HG03045 (cell line): ENCODE measurements around the gene TBC1D16.

Experiments
- ATAC-seq: cut with Tn5 transposase; IDR thresholded peaks from one replicate; pipeline ENCODE4 v1.9.1; 2021; ENCODE audit warnings: mild to moderate bottlenecking, moderate library complexity; ENCODE audit not compliant: unreplicated experiment

The TBC1D16 gene

DNA sequence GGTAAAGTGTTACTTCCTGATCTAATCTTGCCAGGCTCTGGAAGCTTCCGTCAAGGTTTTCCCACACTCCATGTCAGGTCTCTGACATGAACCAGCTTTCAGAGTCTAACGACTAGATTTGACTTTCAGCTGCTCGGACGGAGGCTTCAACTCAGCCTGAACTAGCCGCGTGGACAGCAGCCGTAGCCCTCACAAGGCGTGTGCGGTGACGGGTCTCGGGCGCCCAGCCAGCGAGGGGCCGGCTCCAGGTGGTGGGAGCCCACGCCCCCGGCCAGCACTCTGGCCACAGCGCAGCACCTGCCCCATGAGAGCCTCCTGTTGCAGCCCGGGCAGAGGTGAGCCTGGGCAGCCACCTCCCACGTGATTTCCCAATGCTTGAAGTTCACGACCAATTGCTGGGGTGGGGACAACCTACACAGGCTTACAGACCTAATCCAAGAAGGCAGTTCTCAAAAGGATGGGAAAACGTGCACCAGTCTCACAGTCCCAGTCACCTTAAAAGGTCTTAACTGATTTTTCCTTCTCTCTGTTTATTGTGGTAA lies 45.5 kb downstream of the TBC1D16 start:
- ATAC-seq = no peak

DNA sequence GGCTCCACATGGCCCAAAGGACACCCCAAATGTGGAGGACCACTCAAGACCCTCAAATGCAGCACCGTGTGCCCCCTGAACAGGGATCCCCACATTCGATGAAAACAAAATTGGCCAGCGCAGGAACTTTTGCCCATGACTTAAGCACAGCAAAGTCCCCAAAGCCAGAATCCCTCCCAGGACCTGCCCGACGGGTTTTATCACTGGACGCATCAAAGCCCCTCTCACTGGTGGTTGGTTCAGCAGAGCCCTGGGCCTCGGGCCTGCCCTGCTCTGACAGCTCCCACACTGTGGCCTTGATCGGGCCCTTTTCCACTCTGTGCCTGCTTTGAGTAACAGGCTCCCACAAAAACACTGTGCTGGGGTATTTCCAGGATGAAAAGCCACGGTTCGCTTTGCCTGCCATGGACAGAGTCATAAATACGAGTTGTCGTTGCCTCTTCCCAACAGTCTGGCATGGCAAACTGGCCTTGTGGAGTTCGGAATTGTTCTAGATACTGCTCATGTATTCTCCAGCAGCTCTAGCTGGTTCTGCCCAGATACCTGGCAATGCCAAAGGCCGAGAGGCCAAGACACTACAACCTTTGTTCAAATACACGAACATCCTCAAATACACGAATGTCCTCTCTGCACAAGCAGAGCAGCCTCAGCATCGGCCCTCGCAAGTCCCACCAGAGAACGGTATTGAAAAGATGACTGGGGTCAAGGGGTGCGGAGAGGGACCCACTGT lies 46.4 kb downstream of the TBC1D16 start:
- no peak for ATAC-seq

DNA sequence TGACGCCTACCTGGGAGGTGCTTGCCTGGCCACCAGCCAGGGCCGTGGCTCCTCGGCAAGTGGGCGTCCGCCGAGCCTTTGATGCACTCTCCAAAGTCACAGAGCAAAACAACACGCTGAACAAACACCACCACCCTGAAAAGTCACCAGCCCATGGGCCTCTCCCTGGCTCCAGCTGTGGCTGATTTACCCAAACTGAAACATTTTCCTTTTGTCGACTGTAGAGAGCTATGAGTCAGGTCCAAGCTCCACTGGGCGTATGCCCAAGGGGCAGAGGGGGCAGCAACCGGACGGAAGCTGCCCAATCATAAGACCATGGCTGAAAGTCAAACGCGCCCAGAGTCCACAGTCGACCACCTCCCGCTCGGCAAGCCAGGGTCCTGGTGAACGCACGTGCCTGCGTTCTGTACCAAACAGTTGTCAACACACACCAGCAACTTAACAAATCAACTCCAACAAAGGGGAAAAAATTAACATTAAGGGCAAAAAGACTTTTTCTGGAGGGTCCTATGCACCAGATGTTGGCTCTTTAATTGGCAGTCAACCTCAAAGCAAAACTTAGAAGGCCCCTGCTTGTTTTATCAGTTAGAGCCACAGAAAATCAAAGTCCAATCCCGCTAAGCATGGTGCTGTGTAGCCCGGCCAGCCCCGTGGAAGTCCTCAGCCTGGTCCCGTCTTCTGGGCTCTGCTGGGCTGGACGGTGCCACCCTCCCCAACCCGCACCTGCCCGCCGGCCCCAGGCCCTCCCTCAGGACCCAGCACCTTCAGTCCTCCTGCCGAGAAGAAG lies 47.3 kb downstream of the TBC1D16 start:
- ATAC-seq = no peak

DNA sequence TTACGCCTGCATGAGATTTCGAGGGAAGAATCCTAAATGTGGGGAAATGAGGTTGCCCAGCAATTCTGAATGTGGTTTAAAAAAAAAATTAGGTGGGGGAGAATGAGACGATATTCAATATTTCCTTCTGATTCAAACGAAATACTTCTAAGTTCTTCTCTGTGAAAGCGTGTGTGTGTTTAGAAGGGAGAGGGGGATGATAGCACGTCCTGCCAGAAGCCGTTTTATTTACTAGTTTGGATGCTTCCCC lies 47.8 kb downstream of the TBC1D16 start:
- ATAC-seq = no peak

DNA sequence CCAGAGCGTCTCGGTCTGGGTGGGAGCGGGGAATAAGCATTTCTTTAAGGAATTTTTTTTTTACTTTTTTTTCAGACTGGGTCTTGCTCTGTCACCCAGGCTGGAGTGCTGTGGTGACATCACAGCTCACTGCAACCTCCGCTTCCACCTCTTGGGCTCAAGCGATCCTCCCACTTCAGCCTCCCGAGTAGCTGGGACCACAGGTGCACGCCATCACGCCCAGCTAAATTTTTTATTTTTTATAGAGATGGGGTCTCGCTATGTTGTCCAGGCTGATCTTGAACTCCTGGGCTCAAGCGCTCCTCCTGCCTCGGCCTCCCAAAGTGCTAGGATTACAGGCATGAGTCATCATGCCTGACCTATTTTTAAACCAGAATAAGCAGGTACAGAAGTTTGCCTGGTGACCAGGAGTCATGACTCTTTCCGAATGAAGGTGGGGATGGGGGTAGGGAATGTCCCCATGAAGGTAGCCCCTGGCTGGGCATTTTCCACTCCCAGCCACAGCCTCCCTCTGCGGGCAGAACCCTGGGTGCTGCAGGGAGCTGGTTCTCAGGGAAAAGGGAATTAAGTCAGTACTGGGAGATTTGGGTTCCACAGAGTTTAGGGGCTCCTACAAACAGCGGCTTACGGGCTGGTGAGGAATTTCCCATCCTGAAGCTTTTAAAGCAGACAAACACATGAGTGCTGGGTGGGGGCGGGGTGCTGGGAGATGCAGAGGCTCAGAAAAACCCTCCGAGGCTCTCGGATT lies 48.3 kb downstream of the TBC1D16 start:
- no peak for ATAC-seq

DNA sequence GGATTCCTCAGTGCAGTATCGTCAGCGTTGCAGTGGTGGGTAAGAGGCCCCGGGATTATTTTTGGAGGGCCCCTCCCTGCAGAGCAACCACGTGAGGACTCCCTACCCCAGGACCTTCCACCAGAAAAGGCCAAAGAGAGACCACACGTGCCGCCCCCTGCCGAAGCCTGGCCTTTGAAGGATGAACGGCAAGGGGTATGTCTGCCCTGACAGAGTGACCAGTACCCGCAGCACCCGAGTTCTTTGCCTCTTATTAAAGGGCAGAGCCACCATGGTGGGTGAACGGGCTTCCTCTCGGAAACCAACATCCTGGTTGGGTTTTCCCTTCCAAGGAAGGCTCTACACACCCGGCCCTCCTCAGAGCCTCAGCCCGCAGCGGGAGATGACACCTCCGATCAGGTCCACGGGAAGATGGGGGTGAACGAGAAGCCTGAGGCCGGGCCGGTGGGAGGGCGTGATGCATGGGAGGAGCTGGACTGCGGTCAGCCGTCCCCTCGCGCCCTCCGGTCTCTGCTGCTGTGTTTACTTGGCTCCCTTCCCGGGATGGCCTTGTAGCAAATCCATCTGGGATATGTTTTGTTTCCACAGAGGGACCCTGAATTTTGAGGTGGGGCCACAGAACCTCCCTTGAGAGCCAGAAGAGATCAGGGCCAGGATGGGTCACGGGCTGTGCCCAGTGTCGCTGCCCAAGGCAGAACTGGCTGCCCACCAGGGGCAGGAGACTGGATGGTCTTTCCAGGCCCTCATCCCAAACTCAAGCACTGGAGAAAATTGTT lies 49.1 kb downstream of the TBC1D16 start:
- no peak for ATAC-seq

DNA sequence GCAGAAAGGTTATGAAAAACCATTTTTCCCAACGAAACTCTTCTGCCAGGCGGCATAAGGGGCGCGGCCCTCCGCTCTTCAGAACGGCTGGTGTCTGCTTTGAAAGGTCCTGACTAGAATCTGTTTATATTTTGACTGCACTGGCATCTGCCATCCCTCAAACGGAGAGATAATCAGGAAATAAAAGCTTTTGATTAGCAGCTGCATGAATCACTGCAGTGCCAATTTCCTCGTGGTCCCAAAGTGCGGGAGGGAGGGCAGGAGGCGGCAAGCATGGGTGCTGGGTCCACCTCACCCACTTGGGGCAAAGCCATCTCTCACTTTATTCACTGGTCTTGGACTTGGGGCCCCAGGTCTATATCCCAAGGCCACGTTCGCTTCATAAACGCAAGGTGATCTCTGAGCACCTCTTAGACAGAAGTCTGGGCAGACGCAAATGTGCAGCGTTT lies 49.7 kb downstream of the TBC1D16 start:
- no peak for ATAC-seq

DNA sequence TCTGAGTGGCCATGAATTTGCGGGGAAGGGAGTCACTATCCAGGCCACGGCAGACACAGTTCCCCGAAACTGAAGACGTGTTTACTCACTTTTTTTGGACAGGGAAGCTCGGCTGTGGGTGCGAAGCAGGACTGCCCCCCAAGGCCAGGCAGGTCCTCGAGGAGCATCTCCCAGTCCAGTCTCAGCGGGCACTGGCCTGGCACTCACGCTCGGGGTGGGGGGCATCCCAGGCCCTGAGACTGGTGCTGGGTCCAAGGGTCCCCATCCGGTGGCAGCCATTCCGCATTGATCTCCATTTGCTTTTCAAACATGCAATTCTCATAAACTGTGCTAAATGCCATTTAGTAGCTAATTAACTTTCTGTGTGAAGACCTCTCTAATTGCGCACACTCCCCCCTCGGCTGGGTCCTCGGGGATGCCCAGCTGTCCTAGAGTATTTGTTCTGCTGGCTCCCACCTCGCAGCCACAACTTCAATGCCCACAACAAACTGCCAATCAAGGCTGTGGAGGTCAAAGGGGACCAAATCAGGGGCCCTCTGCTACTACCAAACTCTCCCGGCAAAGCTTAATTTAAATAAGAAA lies 50.2 kb downstream of the TBC1D16 start:
- ATAC-seq = no peak

DNA sequence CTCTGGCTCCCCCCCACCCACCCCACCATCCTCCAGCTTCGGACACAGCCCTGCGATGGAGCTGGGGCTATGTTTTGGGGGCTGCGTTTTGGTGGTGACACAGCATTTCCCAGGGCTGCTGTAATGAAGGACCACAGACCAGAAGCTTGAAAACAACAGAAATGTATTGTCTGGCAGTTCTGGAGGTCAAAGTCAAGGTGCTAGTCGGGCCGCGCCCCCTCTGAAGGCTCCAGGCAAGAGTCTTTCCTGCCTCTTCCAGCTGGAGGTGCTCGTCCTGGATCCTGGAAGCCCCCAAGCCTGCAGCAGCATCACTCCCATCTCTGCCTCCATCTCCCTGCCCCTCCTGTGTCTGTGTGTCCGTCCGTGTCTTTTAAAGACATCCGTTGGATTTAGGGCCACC lies 50.8 kb downstream of the TBC1D16 start:
- ATAC-seq = no peak

DNA sequence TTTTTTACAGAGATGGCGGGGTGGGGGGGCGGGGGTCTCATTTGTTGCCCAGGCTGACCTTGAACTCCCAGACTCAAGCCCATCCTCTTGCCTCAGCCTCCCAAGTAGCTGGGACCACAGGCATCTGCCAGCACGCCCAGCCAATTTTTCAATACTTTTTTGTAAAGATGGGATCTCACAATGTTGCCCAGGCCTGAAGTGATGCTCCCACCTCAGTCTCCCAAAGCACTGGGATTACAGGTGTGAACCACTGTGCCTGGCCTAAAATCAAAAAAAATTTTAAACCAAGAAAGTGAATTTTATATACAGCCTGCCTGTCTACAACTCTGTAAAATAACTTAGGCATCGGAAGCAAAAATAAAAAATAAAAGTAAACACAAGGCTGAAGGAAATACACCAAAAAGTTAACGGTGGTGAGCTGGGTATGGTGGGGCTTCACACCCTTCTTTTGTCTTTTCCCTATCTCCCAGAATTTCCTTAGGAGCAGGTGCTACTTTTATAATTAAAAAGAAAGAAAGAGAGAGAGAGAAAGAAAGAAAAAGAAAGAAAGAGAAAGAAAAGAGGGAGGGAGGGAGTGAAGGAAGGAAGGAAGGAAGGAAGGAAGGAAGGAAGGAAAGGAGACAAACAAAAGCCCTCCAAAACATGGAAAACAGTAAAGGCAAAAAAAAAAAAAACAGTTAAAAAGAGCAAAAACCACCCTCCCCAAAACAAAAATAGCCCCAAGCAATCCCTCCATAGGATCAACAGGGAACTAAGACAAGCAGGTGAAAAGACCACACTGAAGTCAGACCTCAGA lies 51.4 kb downstream of the TBC1D16 start:
- ATAC-seq = no peak

DNA sequence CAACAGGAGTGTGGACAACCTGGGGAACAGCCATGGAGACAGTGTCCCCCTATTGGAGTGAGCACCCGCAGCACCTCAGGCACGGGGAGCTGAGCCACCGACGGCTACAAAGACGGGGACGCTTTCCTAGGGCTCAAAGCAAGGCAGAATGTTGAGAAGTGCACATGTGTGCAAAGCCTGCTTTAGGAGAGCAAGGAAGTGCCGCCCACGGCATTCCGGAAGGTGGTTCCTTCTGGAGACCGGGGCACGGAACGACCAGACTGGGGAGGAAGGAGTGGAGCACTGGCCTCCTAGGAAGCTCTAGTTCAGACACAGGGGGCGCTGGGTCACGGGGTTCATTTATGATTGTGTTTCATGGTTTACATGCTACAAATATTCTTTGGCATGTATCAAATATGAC lies 52.2 kb downstream of the TBC1D16 start:
- no peak for ATAC-seq

DNA sequence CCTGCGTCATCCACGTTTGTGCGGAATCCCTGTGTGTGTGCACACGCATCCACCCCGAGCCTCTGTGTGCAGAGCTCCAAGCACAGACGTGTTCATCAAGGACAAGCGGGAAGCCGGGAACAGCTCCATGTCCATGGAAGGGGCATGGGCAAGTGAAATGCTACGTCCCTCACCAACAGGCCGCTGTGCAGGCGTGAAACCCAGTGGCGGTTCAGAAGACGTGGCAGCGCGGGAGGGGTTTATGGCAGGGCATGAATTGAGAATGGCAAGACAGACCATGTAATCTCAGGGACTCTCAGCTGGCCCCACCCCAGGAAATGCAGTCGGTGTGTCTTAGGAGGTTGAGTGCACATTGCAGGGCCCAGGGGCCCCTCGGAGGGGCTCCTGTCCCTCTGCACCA lies 52.7 kb downstream of the TBC1D16 start:
- ATAC-seq = no peak

DNA sequence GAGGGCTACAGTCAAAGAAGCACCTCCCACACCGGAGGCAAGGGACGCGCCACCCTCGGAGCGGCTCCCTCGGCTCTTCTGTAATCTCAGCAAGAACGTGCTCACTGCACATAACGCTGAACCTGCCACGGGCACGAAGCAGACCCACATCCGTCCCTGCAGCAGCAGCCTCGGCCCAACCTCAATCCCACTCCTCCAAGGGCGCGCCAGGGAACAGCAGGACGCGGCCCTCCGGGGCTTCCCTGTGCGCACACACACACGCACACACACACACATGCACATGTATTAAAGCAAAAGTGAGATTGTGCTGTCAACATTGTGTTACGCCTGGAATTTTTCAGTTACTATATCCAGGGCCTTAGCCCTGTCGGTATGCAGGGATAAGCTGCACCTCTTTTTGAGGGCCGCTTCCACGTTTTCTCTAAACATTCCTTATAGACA lies 54.0 kb downstream of the TBC1D16 start:
- ATAC-seq = no peak

DNA sequence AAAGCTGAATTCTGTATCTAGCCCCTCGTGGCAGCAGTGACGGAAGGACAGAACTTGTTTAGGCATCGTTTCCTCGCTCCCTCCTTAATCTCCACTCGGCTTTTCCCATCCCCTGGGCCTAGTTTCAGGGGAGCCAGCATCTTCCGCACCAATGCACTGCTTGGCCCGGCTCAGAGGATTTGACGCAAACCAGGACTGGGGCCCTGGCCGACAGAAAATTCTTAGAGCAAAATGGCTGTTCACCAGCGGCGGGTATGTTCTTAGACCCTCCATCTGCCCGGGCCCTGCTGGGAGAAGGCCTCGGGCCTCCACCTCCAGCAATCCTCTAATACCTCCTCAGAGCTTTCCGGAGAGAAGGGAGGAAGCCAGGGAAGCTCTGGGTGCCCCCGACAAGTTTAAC lies 54.6 kb downstream of the TBC1D16 start:
- no peak for ATAC-seq

DNA sequence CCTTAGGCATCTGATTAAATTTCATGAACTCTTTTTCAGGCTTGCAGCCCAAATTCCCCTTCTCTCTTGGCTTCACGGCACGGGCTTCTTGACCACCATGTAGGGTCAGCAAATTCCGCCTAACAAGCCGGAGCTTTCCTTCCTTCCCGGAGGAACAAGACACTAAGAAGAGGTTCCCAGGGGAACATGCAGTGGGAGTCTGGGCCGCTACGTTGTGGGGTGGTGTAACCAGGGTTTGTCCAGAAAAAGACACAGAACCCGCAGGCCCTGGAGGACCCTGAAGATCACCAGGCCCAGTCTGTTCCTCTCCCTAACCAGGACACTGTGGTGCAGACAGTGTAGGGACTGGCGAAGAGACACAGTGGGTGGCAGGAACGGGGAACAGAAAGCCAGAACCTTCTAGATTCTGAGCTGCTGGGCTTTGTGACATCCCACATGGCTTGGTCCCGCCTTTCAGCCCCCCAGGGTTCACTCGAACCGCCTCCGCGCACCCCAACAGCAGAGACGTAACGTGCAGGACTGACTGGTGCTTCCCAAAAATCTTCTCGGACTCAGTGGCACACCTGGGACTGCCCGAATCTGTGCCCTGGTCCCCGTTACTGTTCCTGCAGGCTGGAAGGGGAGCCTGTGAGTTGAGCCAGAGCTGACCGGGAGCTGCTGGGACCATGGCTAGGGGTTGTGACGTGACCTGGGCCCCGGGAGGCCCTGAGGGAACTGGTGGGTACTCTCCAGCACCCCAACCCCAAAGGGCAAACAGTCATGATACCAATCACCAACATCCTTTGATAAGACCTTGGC lies 55.2 kb downstream of the TBC1D16 start:
- ATAC-seq = no peak

DNA sequence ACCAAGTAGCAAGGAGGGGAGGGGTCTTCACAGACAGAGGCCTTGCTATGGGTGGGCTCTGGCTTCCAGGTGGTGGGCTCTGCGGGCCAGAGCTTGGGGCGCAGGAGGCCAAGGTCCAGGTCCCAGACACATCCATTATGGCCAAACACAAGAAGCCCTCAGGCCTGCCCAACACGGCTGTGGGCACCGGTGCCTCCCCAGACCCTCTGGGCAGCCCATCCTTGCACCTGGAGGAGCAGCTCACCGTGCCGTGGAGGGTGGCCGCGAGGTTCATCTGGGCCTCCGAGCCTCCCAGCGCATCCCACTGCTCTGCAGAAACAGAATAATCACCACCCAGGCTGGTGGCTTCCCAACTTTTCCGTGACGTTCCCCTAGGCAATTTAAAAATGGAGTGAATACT lies 55.9 kb downstream of the TBC1D16 start:
- no peak for ATAC-seq

DNA sequence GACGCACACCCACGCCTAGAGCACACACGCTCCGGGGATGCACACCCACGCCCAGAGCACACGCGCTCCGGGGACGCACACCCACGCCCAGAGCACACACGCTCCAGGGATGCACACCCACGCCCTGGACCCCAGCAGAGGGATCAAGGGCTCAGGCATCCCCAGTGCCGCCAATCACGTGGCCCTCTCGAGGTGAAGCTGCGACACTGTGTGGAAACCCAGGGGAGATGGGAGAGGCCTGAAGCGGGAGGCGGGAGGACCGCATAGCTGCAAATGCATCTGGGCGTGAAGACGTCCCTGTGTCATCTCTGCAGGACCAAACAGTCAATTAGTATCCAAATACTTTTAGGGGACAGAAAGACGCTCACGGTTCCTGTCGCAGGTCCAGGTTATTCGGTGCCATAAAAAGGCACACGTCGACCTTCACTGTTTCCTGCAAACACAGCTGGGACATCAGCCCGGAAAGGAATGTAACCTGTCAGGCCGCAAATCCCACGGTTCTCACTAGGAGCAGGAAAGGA lies 56.4 kb downstream of the TBC1D16 start:
- ATAC-seq = no peak

DNA sequence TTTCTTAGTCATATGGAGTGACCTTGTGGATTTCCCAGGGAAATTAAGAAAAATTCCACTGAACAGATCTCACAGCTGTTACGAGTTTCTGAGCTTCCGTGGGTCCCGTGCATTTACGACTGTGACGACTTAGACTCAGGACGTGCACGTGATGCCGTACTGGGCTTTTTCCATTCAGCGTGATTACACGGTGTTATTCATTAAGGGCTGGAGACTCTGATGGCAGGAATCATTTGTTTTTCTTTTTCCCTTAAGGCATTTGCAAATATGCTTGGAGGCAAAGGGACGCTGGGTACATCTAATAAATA lies 57.2 kb downstream of the TBC1D16 start:
- ATAC-seq = no peak
